ENCODE data around the gene FGF18.
"Not testable (repeated sequence)": the region's sequence is repeated elsewhere in the genome, so short reads cannot be mapped to it uniquely, and the experiment has no call there.

FGF18 gene

GRCh38 chr5:171413153-171413910 lies 6.1 kb upstream of the FGF18 start:
- H3K4me1 ChIP-seq (ENCODE audit: control insufficient read depth in 2 of 2, insufficient read depth in 1 of 2, low read depth in 1 of 2, low read length in 2 of 2) = peaks cover under 1 to 3% of the 10 kb centered on the region in 2 donors
- H3K27ac ChIP-seq (replicated peaks; ENCODE audit: low read length) = no peak overlapping the region
- H2BK5ac ChIP-seq (ENCODE audit: low read length) = no peak overlapping the region
- no peak overlapping the region for H3K14ac ChIP-seq (ENCODE audit: low read length)
- H3K27me3 ChIP-seq (ENCODE audit: control insufficient read depth in 3 of 3, insufficient read depth in 3 of 3, low read depth in 1 of 3, low read length in 3 of 3) = no peaks in the 10 kb centered on the region
- no peak overlapping the region for H3K9ac ChIP-seq (ENCODE audit: low read depth, low read length, poor library complexity)
- H2AFZ ChIP-seq (ENCODE audit: low read length) = no peak overlapping the region
- H3K4ac ChIP-seq (ENCODE audit: low read length) = no peak overlapping the region
- peaks cover 5% of the 10 kb centered on the region for H3K79me1 ChIP-seq (ENCODE audit: low read depth, low read length)
- H4K8ac ChIP-seq (ENCODE audit: low read depth, low read length) = no peak overlapping the region
- no peaks in the 10 kb centered on the region for H3K9me3 ChIP-seq (replicated peaks in 1 of 2; ENCODE audit: control insufficient read depth in 2 of 2, insufficient read depth in 1 of 2, low read depth in 1 of 2, low read length in 2 of 2)
- H2BK15ac ChIP-seq (ENCODE audit: low read length) = no peak overlapping the region
- H3K36me3 ChIP-seq (replicated peaks in 1 of 2; ENCODE audit: control insufficient read depth in 2 of 2, insufficient read depth in 2 of 2, low read length in 2 of 2) = peaks cover 16 to 61% of the 10 kb centered on the region in 2 donors
- no peak overlapping the region for H3K18ac ChIP-seq (ENCODE audit: low read length)
- no peak overlapping the region for H2AK5ac ChIP-seq (ENCODE audit: low read depth, low read length)
- H2BK120ac ChIP-seq (ENCODE audit: low read depth, low read length) = no peak overlapping the region
- H3K23ac ChIP-seq (ENCODE audit: low read depth, low read length, poor library complexity) = no peak overlapping the region
- DNase-seq (ENCODE audit: low spot score) = no peak
- H3K4me3 ChIP-seq (ENCODE audit: low read length in 2 of 2) = no peak overlapping the region
- WGBS, 2 donors (ENCODE audit: extremely low coverage in 2 of 2, insufficient read length in 2 of 2, insufficient replicate concordance in 1 of 2) = no CpG with 5 or more reads among the region's 3 CpGs
- no peak overlapping the region for H4K91ac ChIP-seq (ENCODE audit: low read depth, low read length, poor library complexity)
- no peak overlapping the region for H2BK12ac ChIP-seq (ENCODE audit: low read length)
- H3K4me2 ChIP-seq (ENCODE audit: insufficient read depth, low read length, poor library complexity, severe bottlenecking) = no peak overlapping the region

GRCh38 chr5:171413993-171414392 lies 5.5 kb upstream of the FGF18 start:
- H3K23ac ChIP-seq (ENCODE audit: low read depth, low read length, poor library complexity); H3K14ac ChIP-seq (ENCODE audit: low read length): not testable (repeated sequence)
- no CpG with 5 or more reads among the region's 5 CpGs for WGBS, 2 donors (ENCODE audit: extremely low coverage in 2 of 2, insufficient read length in 2 of 2, insufficient replicate concordance in 1 of 2)

GRCh38 chr5:171415115-171415730 lies 4.2 kb upstream of the FGF18 start:
- no peak overlapping the region for H2AK5ac ChIP-seq (ENCODE audit: low read depth, low read length)
- peaks cover 0 to 9% (median 2%) of the 10 kb centered on the region in 3 experiments for H3K27me3 ChIP-seq (ENCODE audit: control insufficient read depth in 3 of 3, insufficient read depth in 3 of 3, low read depth in 1 of 3, low read length in 3 of 3)
- DNase-seq (ENCODE audit: low spot score) = no peak
- no peak overlapping the region for H2BK15ac ChIP-seq (ENCODE audit: low read length)
- no peaks in the 10 kb centered on the region for H3K79me1 ChIP-seq (ENCODE audit: low read depth, low read length)
- H3K14ac ChIP-seq (ENCODE audit: low read length) = no peak overlapping the region
- H3K4me3 ChIP-seq (ENCODE audit: low read length in 2 of 2) = no peak overlapping the region
- no peak overlapping the region for H4K8ac ChIP-seq (ENCODE audit: low read depth, low read length)
- peaks cover 4 to 7% of the 10 kb centered on the region in 2 donors for H3K4me1 ChIP-seq (ENCODE audit: control insufficient read depth in 2 of 2, insufficient read depth in 1 of 2, low read depth in 1 of 2, low read length in 2 of 2)
- no peak overlapping the region for H2BK5ac ChIP-seq (ENCODE audit: low read length)
- H3K4ac ChIP-seq (ENCODE audit: low read length) = no peak overlapping the region
- H3K23ac ChIP-seq (ENCODE audit: low read depth, low read length, poor library complexity) = no peak overlapping the region
- no peak overlapping the region for H2BK120ac ChIP-seq (ENCODE audit: low read depth, low read length)
- no peak overlapping the region for H2AFZ ChIP-seq (ENCODE audit: low read length)
- no CpG with 5 or more reads among the region's 9 CpGs for WGBS, 2 donors (ENCODE audit: extremely low coverage in 2 of 2, insufficient read length in 2 of 2, insufficient replicate concordance in 1 of 2)
- H3K27ac ChIP-seq (replicated peaks; ENCODE audit: low read length) = no peak overlapping the region
- H3K9ac ChIP-seq (ENCODE audit: low read depth, low read length, poor library complexity) = no peak overlapping the region
- no peak overlapping the region for H2BK12ac ChIP-seq (ENCODE audit: low read length)
- peaks cover 8 to 43% of the 10 kb centered on the region in 2 donors for H3K36me3 ChIP-seq (replicated peaks in 1 of 2; ENCODE audit: control insufficient read depth in 2 of 2, insufficient read depth in 2 of 2, low read length in 2 of 2)
- no peak overlapping the region for H3K18ac ChIP-seq (ENCODE audit: low read length)
- H4K91ac ChIP-seq (ENCODE audit: low read depth, low read length, poor library complexity) = no peak overlapping the region
- H3K9me3 ChIP-seq (replicated peaks in 1 of 2; ENCODE audit: control insufficient read depth in 2 of 2, insufficient read depth in 1 of 2, low read depth in 1 of 2, low read length in 2 of 2) = no peaks in the 10 kb centered on the region
- H3K4me2 ChIP-seq (ENCODE audit: insufficient read depth, low read length, poor library complexity, severe bottlenecking) = no peak overlapping the region

More at GRCh38 chr5:171413993-171414392, 5.5 kb upstream of the FGF18 start:
- H2BK12ac ChIP-seq (ENCODE audit: low read length); H3K4me3 ChIP-seq (ENCODE audit: low read length in 2 of 2); H3K27ac ChIP-seq (replicated peaks; ENCODE audit: low read length); H4K91ac ChIP-seq (ENCODE audit: low read depth, low read length, poor library complexity); H3K4me1 ChIP-seq (ENCODE audit: control insufficient read depth in 2 of 2, insufficient read depth in 1 of 2, low read depth in 1 of 2, low read length in 2 of 2); DNase-seq (ENCODE audit: low spot score); H3K18ac ChIP-seq (ENCODE audit: low read length); H3K4me2 ChIP-seq (ENCODE audit: insufficient read depth, low read length, poor library complexity, severe bottlenecking); H2BK120ac ChIP-seq (ENCODE audit: low read depth, low read length); H2BK15ac ChIP-seq (ENCODE audit: low read length); H4K8ac ChIP-seq (ENCODE audit: low read depth, low read length); H2AK5ac ChIP-seq (ENCODE audit: low read depth, low read length); H2AFZ ChIP-seq (ENCODE audit: low read length); H3K9ac ChIP-seq (ENCODE audit: low read depth, low read length, poor library complexity); H3K9me3 ChIP-seq (replicated peaks in 1 of 2; ENCODE audit: control insufficient read depth in 2 of 2, insufficient read depth in 1 of 2, low read depth in 1 of 2, low read length in 2 of 2); H2BK5ac ChIP-seq (ENCODE audit: low read length); H3K79me1 ChIP-seq (ENCODE audit: low read depth, low read length); H3K4ac ChIP-seq (ENCODE audit: low read length); H3K27me3 ChIP-seq (ENCODE audit: control insufficient read depth in 3 of 3, insufficient read depth in 3 of 3, low read depth in 1 of 3, low read length in 3 of 3): not testable (repeated sequence)
- H3K36me3 ChIP-seq (replicated peaks in 1 of 2; ENCODE audit: control insufficient read depth in 2 of 2, insufficient read depth in 2 of 2, low read length in 2 of 2) = peaks cover 16 to 55% of the 10 kb centered on the region in 2 donors
